Lung (tissue), 12 donors: ENCODE data around the gene TRABD. TPM values are rescaled to one million over a fixed set of nuclear protein-coding genes. Genes with fewer than 3 reads are reported as not detected.

Experiments
- ATAC-seq: fragments of 200-7000 bp; cut with Tn5 transposase; one replicate; pipeline ENCODE4 v1.9.1; 2020; ENCODE audit warnings: moderate number of reproducible peaks; ENCODE audit not compliant: insufficient read depth, low FRiP score
- DNase-seq, 3 donors: peaks; one replicate each; pipeline ENCODE4 v3.0.0-alpha.2; 2013 to 2017
- H3K27ac ChIP-seq, 2 donors: one replicate each; pipeline ENCODE4 v1.5.1; 2013; ENCODE audit warnings: mild to moderate bottlenecking in 2 of 2, moderate library complexity in 2 of 2, control low read depth in 1 of 2, inconsistent platforms in 1 of 2, low read depth in 1 of 2, low read length in 1 of 2
- H3K27me3 ChIP-seq, 3 donors: one replicate each; pipeline ENCODE4 v1.5.1; 2013; ENCODE audit warnings: low read length in 2 of 3; ENCODE audit not compliant: control insufficient read depth in 3 of 3, insufficient read depth in 3 of 3
- H3K36me3 ChIP-seq, 4 donors: one replicate each; pipeline ENCODE4 v1.5.1; 2013; ENCODE audit warnings: low read length in 4 of 4, mild to moderate bottlenecking in 1 of 4, moderate library complexity in 1 of 4; ENCODE audit not compliant: control insufficient read depth in 4 of 4, insufficient read depth in 4 of 4
- H3K4me1 ChIP-seq, 5 donors: one replicate each; pipeline ENCODE4 v1.5.1; 2013; ENCODE audit warnings: low read length in 5 of 5, mild to moderate bottlenecking in 2 of 5, moderate library complexity in 1 of 5; ENCODE audit not compliant: control insufficient read depth in 5 of 5, insufficient read depth in 5 of 5
- H3K4me3 ChIP-seq: one replicate; pipeline ENCODE4 v1.5.1; 2013; ENCODE audit warnings: mild to moderate bottlenecking, control low read depth, moderate library complexity
- H3K9ac ChIP-seq, 2 donors: one replicate each; pipeline ENCODE4 v1.5.1; 2013; ENCODE audit warnings: low read length in 2 of 2, control low read depth in 1 of 2; ENCODE audit not compliant: insufficient read depth in 1 of 2
- H3K9me3 ChIP-seq, 4 donors: one replicate each; pipeline ENCODE4 v1.5.1; 2013; ENCODE audit warnings: low read length in 3 of 4, mild to moderate bottlenecking in 1 of 4, moderate library complexity in 1 of 4; ENCODE audit not compliant: control insufficient read depth in 4 of 4, insufficient read depth in 3 of 4
- CTCF ChIP-seq: IDR thresholded peaks from 2 replicates; pipeline ENCODE4 v1.5.1; 2012; ENCODE audit warnings: mild to moderate bottlenecking; ENCODE audit errors: control extremely low read depth, extremely low read depth
- WGBS, 2 donors: extraction: QIAGEN DNeasy Blood & Tissue Kit; methylation state at CpG; one replicate each; pipeline ENCODE4 v1.1.7; 2013; 5-methylcytosine and 5-hydroxymethylcytosine counted together
- polyA plus RNA-seq, 2 donors: library from polyadenylated mRNA; stranded (reverse); fragments of 200-250 nt; gene quantifications; one replicate each; pipeline ENCODE4 v1.2.1, GENCODE V29; 2013
- total RNA-seq, 2 donors: library from RNA; depleted of rRNA in 1 of 2; stranded (reverse); fragments of >200 nt in 1 of 2; gene quantifications; one replicate each; pipeline ENCODE4 v1.2.1, GENCODE V29; 2014 to 2021
- donor health status: control.
- donor health status: control.
- donor health status: Bipolar disorder and iron deficiency.
- donor health status: healthy.
- donor health status: DM: yes; HTN: yes; CAD: no.

TRABD gene
- total and polyA plus RNA-seq, 4 donors, result 16.2 to 72.7 (median 62.2) TPM

DNA sequence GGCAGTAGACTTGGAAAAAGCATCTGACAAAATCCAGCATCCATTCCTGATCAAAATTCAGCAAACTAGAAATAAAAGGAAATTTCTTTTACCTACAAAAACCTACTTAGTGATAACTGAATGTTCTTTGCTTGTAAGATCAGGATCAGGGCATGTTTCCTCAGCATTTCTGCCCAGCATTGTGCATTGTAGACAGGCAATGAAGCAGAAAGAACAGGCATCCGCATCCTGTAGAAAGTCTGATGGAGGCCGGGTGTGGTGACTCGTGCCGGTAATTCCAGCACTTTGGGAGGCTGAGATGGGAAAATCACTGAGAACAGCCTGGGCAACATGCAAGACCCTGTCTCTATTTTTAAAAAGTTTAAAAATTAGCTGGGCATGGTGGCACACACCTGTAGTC, 47.7 kb upstream of the TRABD start:
- no peak for ATAC-seq
- WGBS, 2 donors, result 90 to 91% methylated on average over 4 of the region's 4 CpGs
- Histone ChIP-seq H3K4me3 (no peak overlapping the region), H3K9me3 (no peaks in the 10 kb centered on the region), H3K27ac (no peak overlapping the region), H3K4me1 (peaks cover 0 to 31% (median 4%) of the 10 kb centered on the region in 5 donors), H3K36me3 (no peaks in the 10 kb centered on the region), H3K9ac (no peak overlapping the region), H3K27me3 (no peaks in the 10 kb centered on the region)
- TF ChIP-seq CTCF, result no peak
- DNase-seq, result no peak

- Histone ChIP-seq H3K27ac (no peak overlapping the region), H3K9me3 (no peaks in the 10 kb centered on the region), H3K4me1 (peaks cover 0 to 33% (median 4%) of the 10 kb centered on the region in 5 donors), H3K36me3 (no peaks in the 10 kb centered on the region), H3K9ac (no peak overlapping the region), H3K27me3 (no peaks in the 10 kb centered on the region), H3K4me3 (no peak overlapping the region)
- no peak for DNase-seq
- no peak for ATAC-seq
- WGBS, 2 donors, result 91 to 93% methylated on average over 9 of the region's 9 CpGs
- TF ChIP-seq CTCF, result no peak
These were observed 46.7 kb upstream of the TRABD start for GRCh38 chr22:50138988-50139387.

DNA sequence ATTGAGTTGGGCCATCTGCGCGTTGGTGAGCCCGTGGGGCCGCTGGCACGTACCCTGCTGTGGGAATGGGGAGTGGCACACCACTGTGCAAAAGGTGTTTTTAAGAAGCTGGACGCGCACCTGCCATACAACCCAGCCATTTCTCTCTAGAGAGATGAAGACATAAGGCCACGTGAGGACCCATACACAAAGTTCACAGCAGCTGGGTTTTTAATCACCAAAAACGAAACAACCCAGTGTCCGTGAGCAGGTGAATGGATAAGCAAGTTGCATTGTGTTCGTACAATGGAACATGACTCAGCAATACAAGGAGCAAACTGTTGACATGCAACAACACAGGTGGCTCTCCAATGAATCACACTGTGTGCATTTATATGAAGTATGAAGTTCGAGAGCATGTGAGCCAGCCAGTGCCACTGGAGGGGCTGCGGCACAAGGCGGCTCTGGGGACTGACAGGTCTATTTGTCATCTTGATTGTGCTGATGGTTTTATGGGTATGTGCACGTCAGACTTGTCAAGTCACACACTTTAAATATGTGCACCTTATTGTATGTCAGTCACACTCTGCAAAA, 45.8 kb upstream of the TRABD start:
- Histone ChIP-seq H3K36me3 (no peaks in the 10 kb centered on the region), H3K9ac (no peak overlapping the region), H3K4me3 (no peak overlapping the region), H3K27me3 (no peaks in the 10 kb centered on the region), H3K27ac (no peak overlapping the region), H3K4me1 (peaks cover 0 to 33% (median 4%) of the 10 kb centered on the region in 5 donors), H3K9me3 (no peaks in the 10 kb centered on the region)
- no peak for TF ChIP-seq CTCF
- no peak for DNase-seq
- WGBS, 2 donors, result 82 to 84% methylated on average over 15 of the region's 15 CpGs
- ATAC-seq, result no peak

DNA sequence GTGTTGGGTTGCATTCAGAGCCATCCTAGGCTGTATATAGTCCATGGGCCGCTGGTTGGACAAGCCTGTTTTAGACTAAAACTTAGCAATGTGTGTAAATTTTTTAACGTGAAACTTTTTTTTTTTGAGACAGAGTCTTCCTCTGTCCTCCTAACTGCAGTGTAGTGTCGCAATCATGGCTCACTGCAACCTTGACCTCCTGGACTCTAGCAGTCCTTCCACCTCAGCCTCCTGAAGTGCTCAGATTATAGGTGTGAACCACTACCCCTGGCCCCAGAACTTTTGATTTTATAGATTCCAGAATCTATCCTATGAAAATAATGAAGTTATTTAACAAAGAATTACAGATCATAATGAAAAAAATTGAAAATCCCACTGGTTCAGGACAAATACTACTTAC, 45.1 kb upstream of the TRABD start:
- H3K9me3 ChIP-seq, result no peaks in the 10 kb centered on the region
- TF ChIP-seq CTCF, result no peak
- H3K4me1 ChIP-seq, result peaks cover 0 to 35% (median 4%) of the 10 kb centered on the region in 5 donors
- no peaks in the 10 kb centered on the region for H3K36me3 ChIP-seq
- H3K27ac ChIP-seq, result no peak overlapping the region
- no peak for DNase-seq
- no peak overlapping the region for H3K4me3 ChIP-seq
- no peaks in the 10 kb centered on the region for H3K27me3 ChIP-seq
- ATAC-seq, result no peak
- WGBS, 2 donors, result 65 to 69% methylated on average over 3 of the region's 3 CpGs
- no peak overlapping the region for H3K9ac ChIP-seq
